B cell (primary cell): ENCODE measurements around the gene TMA7.

ENCODE experiments used
- CTCF ChIP-seq: fragments of 200-600 bp; IDR thresholded peaks from one replicate; pipeline ENCODE4 v1.8.0; 2022; ENCODE audit warnings: antibody characterized with exemption, mild to moderate bottlenecking
- EZH2 ChIP-seq: IDR thresholded peaks from 2 replicates; pipeline ENCODE4 v1.6.1; 2012; ENCODE audit warnings: borderline replicate concordance, low read depth, mild to moderate bottlenecking, moderate library complexity, low read length; ENCODE audit not compliant: insufficient read depth, poor library complexity, severe bottlenecking

- TF ChIP-seq CTCF, result peak; percentile 99
- no peak for TF ChIP-seq EZH2
Measured at GRCh38 chr3:48435774-48436476, 4.1 kb upstream of the TMA7 start.
